Calu3 (cell line): Measurements from ENCODE around the gene MPC1. TPM values are rescaled to one million over a fixed set of nuclear protein-coding genes. Genes with fewer than 3 reads are reported as not detected.

Experiments used
- BruUV-seq: library from RNA; stranded (reverse); fragments of 400-500 nt; replicated peaks from 2 replicates; lab custom pipeline; 2021; lab: Mats Ljungman, UMichigan
- CTCF ChIA-PET: fragments of 300-600 bp; sonication (Branson Sonifier 250); formaldehyde crosslinking; loops from one replicate; lab custom pipeline; 2022; ENCODE audit warnings: antibody characterized with exemption; lab: Charles Lee
- DNase-seq: peaks from one replicate; pipeline ENCODE4 v3.0.0; 2022
- H3K27ac Mint-ChIP-seq: one replicate; pipeline ENCODE4 v1.8.0; 2022; ENCODE audit warnings: mixed read lengths; ENCODE audit not compliant: unreplicated experiment
- H3K27me3 Mint-ChIP-seq: one replicate; pipeline ENCODE4 v1.8.0; 2022; ENCODE audit warnings: mixed read lengths; ENCODE audit not compliant: unreplicated experiment
- H3K36me3 Mint-ChIP-seq: one replicate; pipeline ENCODE4 v1.8.0; 2022; ENCODE audit warnings: mild to moderate bottlenecking, moderate library complexity, mixed read lengths; ENCODE audit not compliant: insufficient read depth, unreplicated experiment
- H3K4me1 Mint-ChIP-seq: one replicate; pipeline ENCODE4 v1.8.0; 2022; ENCODE audit warnings: mild to moderate bottlenecking, low read depth, mixed read lengths; ENCODE audit not compliant: unreplicated experiment
- H3K4me3 Mint-ChIP-seq: one replicate; pipeline ENCODE4 v1.8.0; 2022; ENCODE audit warnings: mild to moderate bottlenecking, low read depth, moderate library complexity, mixed read lengths; ENCODE audit not compliant: unreplicated experiment
- H3K9me3 Mint-ChIP-seq: one replicate; pipeline ENCODE4 v1.8.0; 2022; ENCODE audit warnings: low read depth, mixed read lengths; ENCODE audit not compliant: unreplicated experiment
- CTCF ChIP-seq: fragments of 200-600 bp; IDR thresholded peaks from one replicate; pipeline ENCODE4 v1.8.0; 2022; ENCODE audit warnings: antibody characterized with exemption; ENCODE audit not compliant: unreplicated experiment
- intact Hi-C: fragments of 100-400 bp; cut with micrococcal nuclease; formaldehyde crosslinking; loops from one replicate; pipeline ENCODE4 v1.10.0; 2022; ENCODE audit not compliant: unreplicated experiment
- total RNA-seq: library from RNA; stranded (reverse); gene quantifications from 2 replicates; pipeline ENCODE4 v1.2.3, GENCODE V29; 2022

MPC1 gene
- total RNA-seq, 1 experiment from 2014 or later, result 48.9 TPM

- peaks cover under 1% of the 10 kb centered on the region for H3K27me3 Mint-ChIP-seq
- intact Hi-C loops, result no loop called here
- H3K36me3 Mint-ChIP-seq, result peaks cover 14% of the 10 kb centered on the region
- no peak for TF ChIP-seq CTCF
- CTCF ChIA-PET, result no interaction called here
- H3K9me3 Mint-ChIP-seq, result no peaks in the 10 kb centered on the region
- peaks cover 13% of the 10 kb centered on the region for H3K4me1 Mint-ChIP-seq
- H3K27ac Mint-ChIP-seq, result no peak overlapping the region
- DNase-seq, result no peak
- no peak overlapping the region for H3K4me3 Mint-ChIP-seq
- BruUV-seq, result no TSS peak
These were observed 67.3 kb downstream of the MPC1 start for GRCh38 chr6:166315436-166315835.

Other genes with a start within 250 kb of the MPC1 start
- gene TBXT, start 215.1 kb downstream of the MPC1 start, total RNA-seq, result not detected in 2 replicates
- 0.19 TPM in 1 of 2 replicates, not detected in the other for gene PRR18, start 74.5 kb downstream of the MPC1 start, total RNA-seq
- gene SFT2D1, start 40.4 kb downstream of the MPC1 start, total RNA-seq, result 76.4 and 82.4 TPM in 2 replicates
- gene RAMACL, start 203.7 kb upstream of the MPC1 start, total RNA-seq, result 1.3 and 2.2 TPM in 2 replicates
- 25.8 and 41.3 TPM in 2 replicates for gene RPS6KA2, start 244.3 kb upstream of the MPC1 start, total RNA-seq